Fibroblast of lung (primary cell): ENCODE measurements around the gene P2RY13. TPM values are rescaled to one million over a fixed set of nuclear protein-coding genes. Genes with fewer than 3 reads are reported as not detected.

Experiments
- DNase-seq, 2 donors: peaks; one replicate each; pipeline versions ENCODE4 v3.0.0 to v3.0.0-alpha.2; 2010; ENCODE audit warnings: low read depth in 2 of 2
- H2AFZ ChIP-seq: 2 replicates; pipeline ENCODE4 v1.5.1; 2012; ENCODE audit warnings: low read length, control low read depth, inconsistent platforms
- H3K27ac ChIP-seq: 2 replicates; pipeline ENCODE4 v1.5.1; 2011; ENCODE audit warnings: low read length, control low read depth; ENCODE audit not compliant: insufficient read depth
- H3K27me3 ChIP-seq: 2 replicates; pipeline ENCODE4 v1.5.1; 2011; ENCODE audit warnings: mild to moderate bottlenecking, low read length; ENCODE audit not compliant: control insufficient read depth, insufficient read depth
- H3K36me3 ChIP-seq: 2 replicates; pipeline ENCODE4 v1.5.1; 2011; ENCODE audit warnings: low read length; ENCODE audit not compliant: control insufficient read depth, insufficient read depth
- H3K4me1 ChIP-seq: 2 replicates; pipeline ENCODE4 v1.5.1; 2011; ENCODE audit warnings: low read length; ENCODE audit not compliant: control insufficient read depth, insufficient read depth; ENCODE audit errors: extremely low read depth
- H3K4me2 ChIP-seq: 2 replicates; pipeline ENCODE4 v1.5.1; 2011; ENCODE audit warnings: low read length, control low read depth; ENCODE audit not compliant: insufficient read depth; ENCODE audit errors: extremely low read depth
- H3K4me3 ChIP-seq, 4 experiments: fragments of 200-600 bp in 1 of 4; sonication (generic) in 1 of 4; replicated peaks in 1 of 4; 2 replicates each; pipeline ENCODE4 v1.5.1; 2011 to 2016; ENCODE audit warnings: low read length in 4 of 4, low read depth in 3 of 4, mild to moderate bottlenecking in 3 of 4, control low read depth in 2 of 4, inconsistent platforms in 1 of 4, mixed read lengths in 1 of 4; ENCODE audit not compliant: insufficient read depth in 1 of 4; ENCODE audit errors: control extremely low read depth in 1 of 4
- H3K79me2 ChIP-seq: 2 replicates; pipeline ENCODE4 v1.5.1; 2012; ENCODE audit warnings: mild to moderate bottlenecking, low read length, inconsistent platforms; ENCODE audit not compliant: control insufficient read depth, insufficient read depth
- H3K9ac ChIP-seq: 2 replicates; pipeline ENCODE4 v1.5.1; 2011; ENCODE audit warnings: mild to moderate bottlenecking, low read length, control low read depth; ENCODE audit not compliant: insufficient read depth
- H3K9me3 ChIP-seq: 2 replicates; pipeline ENCODE4 v1.5.1; 2012; ENCODE audit warnings: low read depth, low read length; ENCODE audit not compliant: control insufficient read depth, insufficient read depth
- H4K20me1 ChIP-seq: 2 replicates; pipeline ENCODE4 v1.5.1; 2011; ENCODE audit warnings: low read length; ENCODE audit not compliant: control insufficient read depth, insufficient read depth; ENCODE audit errors: extremely low read depth
- CTCF ChIP-seq, 2 donors: IDR thresholded peaks in 1 of 2; conservative IDR thresholded peaks in 1 of 2; 1 replicate in 1 of 2; 2 replicates in 1 of 2; pipeline ENCODE4 v1.5.1; 2011 to 2012; ENCODE audit warnings: low read length in 2 of 2, control low read depth in 1 of 2, inconsistent platforms in 1 of 2, low read depth in 1 of 2, mild to moderate bottlenecking in 1 of 2
- EZH2 ChIP-seq: IDR thresholded peaks from 2 replicates; pipeline ENCODE4 v1.5.1; 2012; ENCODE audit warnings: low read length, control low read depth, mild to moderate bottlenecking; ENCODE audit errors: missing control alignments
- polyA plus RNA-seq, 2 donors: library from polyadenylated mRNA; depleted of rRNA in 1 of 2; stranded (reverse) in 1 of 2; unstranded in 1 of 2; fragments of >200 nt; gene quantifications; 2 replicates each; pipeline ENCODE4 v1.2.1, GENCODE V29; 2011 to 2012; ENCODE audit warnings: missing spikeins in 1 of 2
- total RNA-seq: library from RNA; depleted of rRNA; stranded (reverse); fragments of >200 nt; gene quantifications from 2 replicates; pipeline ENCODE4 v1.2.1, GENCODE V29; 2014

Gene P2RY13
- total and polyA plus RNA-seq, 2 donors (not counting 1 experiment from before 2014, with no cell fraction given) = 0.03 TPM; not detected in 1

DNA sequence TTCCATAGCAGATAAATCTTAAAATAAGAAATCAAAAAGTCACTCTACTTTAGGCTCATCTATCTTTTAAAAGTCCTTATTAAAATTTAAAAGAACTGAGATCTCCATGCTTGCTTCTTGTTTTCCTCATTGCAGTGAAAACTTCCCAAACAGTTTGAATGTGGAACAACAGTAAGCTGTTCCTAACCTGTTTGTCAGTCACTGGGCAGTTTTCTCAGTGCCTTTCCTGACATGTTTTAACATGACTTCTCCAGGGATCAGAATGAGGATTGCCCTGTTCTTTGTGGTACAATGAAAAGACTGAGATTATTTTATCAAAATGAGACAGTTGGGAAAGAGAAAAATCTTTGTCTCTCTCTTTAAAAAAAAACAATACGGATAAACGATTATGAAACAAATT lies 13.5 kb downstream of the P2RY13 start:
- Histone ChIP-seq H3K9ac (no peak overlapping the region), H2AFZ (no peak overlapping the region), H3K4me3 (no peak overlapping the region), H3K36me3 (no peaks in the 10 kb centered on the region), H3K9me3 (no peaks in the 10 kb centered on the region), H3K27ac (no peak overlapping the region), H3K79me2 (no peaks in the 10 kb centered on the region), H3K27me3 (no peaks in the 10 kb centered on the region), H4K20me1 (no peaks in the 10 kb centered on the region), H3K4me1 (peaks cover 16% of the 10 kb centered on the region), H3K4me2 (no peak overlapping the region)
- peak in 1 of 2 donors; percentile 8 for DNase-seq
- TF ChIP-seq CTCF (conservative IDR thresholded peaks at IDR 0.05 in 1 of 2, IDR thresholded peaks at IDR 0.05 in 1 of 2; ENCODE audit: low read depth in 1 of 2, low read length in 2 of 2) (no peak), EZH2 (no peak)

- Histone ChIP-seq H3K79me2 (no peaks in the 10 kb centered on the region), H3K4me2 (no peak overlapping the region), H3K4me3 (no peak overlapping the region), H3K4me1 (peaks cover 10% of the 10 kb centered on the region), H3K27ac (no peak overlapping the region), H2AFZ (no peak overlapping the region), H4K20me1 (no peaks in the 10 kb centered on the region), H3K9ac (no peak overlapping the region), H3K27me3 (no peaks in the 10 kb centered on the region), H3K9me3 (no peaks in the 10 kb centered on the region), H3K36me3 (no peaks in the 10 kb centered on the region)
- TF ChIP-seq CTCF (conservative IDR thresholded peaks at IDR 0.05 in 1 of 2, IDR thresholded peaks at IDR 0.05 in 1 of 2; ENCODE audit: low read depth in 1 of 2, low read length in 2 of 2) (no peak), EZH2 (no peak)
- peak; percentile 55 to 64 for DNase-seq
Measured at GRCh38 chr3:151315136-151315535, 14.2 kb downstream of the P2RY13 start.

DNA sequence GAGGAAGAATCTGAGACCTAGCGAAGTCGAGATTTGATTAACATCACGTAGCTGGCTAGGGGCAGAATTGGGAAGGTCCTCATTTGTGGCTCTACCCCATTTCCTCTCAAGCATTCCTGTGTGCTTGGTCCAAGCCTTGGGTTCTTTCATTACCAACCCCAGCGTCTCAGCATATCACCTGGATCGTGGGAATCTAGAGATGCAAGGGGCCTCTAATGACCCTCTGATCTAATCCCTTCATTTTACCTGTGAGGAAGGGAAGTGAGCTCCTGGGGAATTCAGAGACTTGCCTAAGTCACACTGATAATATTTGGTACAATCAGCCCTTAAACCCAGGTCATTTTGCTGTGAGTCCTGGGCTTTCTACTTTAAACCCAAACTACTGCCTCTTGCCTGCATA lies 14.8 kb downstream of the P2RY13 start:
- Histone ChIP-seq H3K4me1 (peaks cover 6% of the 10 kb centered on the region), H3K4me3 (no peak overlapping the region), H3K9me3 (no peaks in the 10 kb centered on the region), H3K27ac (no peak overlapping the region), H3K36me3 (no peaks in the 10 kb centered on the region), H3K79me2 (no peaks in the 10 kb centered on the region), H2AFZ (no peak overlapping the region), H3K27me3 (no peaks in the 10 kb centered on the region), H3K9ac (no peak overlapping the region), H4K20me1 (no peaks in the 10 kb centered on the region), H3K4me2 (no peak overlapping the region)
- TF ChIP-seq CTCF (conservative IDR thresholded peaks at IDR 0.05 in 1 of 2, IDR thresholded peaks at IDR 0.05 in 1 of 2; ENCODE audit: low read depth in 1 of 2, low read length in 2 of 2) (no peak), EZH2 (no peak)
- DNase-seq = no peak
